Heart left ventricle (tissue), 13 donors: ENCODE data around the gene TINAG.

ENCODE experiments used
- CTCF ChIP-seq, 12 donors: fragments of 200-600 bp; sonication (generic) in 4 of 12; IDR thresholded peaks; one replicate each; pipeline versions ENCODE4 v1.5.0 to v1.8.0; 2018 to 2022; ENCODE audit warnings: antibody characterized with exemption in 12 of 12, mild to moderate bottlenecking in 5 of 12
- POLR2A ChIP-seq, 2 donors: fragments of 450-650 bp; IDR thresholded peaks; one replicate each; pipeline ENCODE4 v1.6.1; 2017; ENCODE audit warnings: antibody characterized with exemption in 2 of 2, mild to moderate bottlenecking in 2 of 2, moderate library complexity in 2 of 2
- donor health status: ischemic (EF 13 %, LVEDD 7.1; RV severe dilation, severe dysfunction).
- donor health status: DM: no; HTN: yes; CAD: no.
- donor health status: DM: no; HTN: no; CAD: no.
- donor health status: ischemic (EF 25% LVEDD 6.9; RV normal size, moderate dysfunction).
- donor health status: ischemic (EF 25% LVEDD 5.7; RV mildly dilated, moderate dysfunction).
- donor health status: ischemic (EF 35%, LVEDD 5.7; RV mildly dilated, moderate dysfunction).
- donor health status: nonischemic (EF 11% LVEDD 7.7; RV severe dilation, severe dysfunction).
- donor health status: DM: yes; HTN: yes; CAD: no.
- donor health status: PGD.
- donor health status: ischemic (EF 29% LVEDD 5.4; RV normal size, mild dysfunction).
- donor health status: nonischemic (EF 23%, LVEDD 6.1; RV moderate dilation, normal function).

- TF ChIP-seq POLR2A (IDR thresholded peaks at IDR 0.05) (no peak), CTCF (IDR thresholded peaks at IDR 0.05) (no peak)
Measured at GRCh38 chr6:54426995-54427394, 118.8 kb downstream of the TINAG start.
